SW 1271 (cell line): ENCODE results near the gene GRB2.
"Not testable (repeated sequence)": the region's sequence is repeated elsewhere in the genome, so short reads cannot be mapped to it uniquely, and the experiment has no call there.

Experiments
- DNase-seq, 2 experiments: peaks; one replicate each; lab custom pipeline; 2025; lab: John Stamatoyannopoulos, UW

Gene GRB2

DNA sequence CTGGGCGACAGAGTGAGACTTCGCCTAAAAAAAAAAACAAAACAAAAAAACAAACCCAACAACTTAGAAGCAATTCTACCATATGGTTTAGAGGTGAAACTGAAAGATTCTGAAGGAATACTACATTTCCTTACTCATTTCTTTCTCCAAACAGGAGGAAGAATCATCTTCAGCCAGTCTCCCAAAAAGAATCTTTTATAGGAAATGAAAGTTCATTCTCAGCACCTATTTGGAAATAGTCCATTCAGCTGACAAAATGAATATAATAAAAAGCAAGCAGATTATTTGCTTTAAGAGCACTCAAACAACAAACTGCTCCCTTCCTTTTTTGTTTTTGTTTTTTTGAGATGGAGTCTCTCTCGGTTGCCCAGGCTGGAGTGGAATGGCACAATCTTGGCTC is 17.7 kb downstream of the GRB2 start:
- no peak for DNase-seq

DNA sequence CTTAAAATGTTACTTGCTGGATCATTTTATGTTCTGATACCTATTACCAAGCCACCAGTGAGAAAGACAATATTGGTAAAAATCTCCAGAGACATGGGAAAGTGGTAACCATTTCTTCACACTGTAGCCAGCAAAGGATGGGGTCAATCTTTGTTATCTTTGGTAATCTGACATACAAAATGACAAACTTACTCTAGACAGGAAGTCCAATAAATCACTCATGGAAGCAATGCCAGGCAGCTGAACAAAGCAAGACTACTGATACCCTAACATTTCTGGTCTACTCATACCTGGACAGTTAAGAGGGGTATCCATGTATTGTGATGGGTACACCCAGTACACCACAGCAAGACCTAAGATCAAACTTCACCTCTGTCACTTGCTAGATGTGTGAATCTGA is 19.0 kb downstream of the GRB2 start:
- DNase-seq, result no peak

DNA sequence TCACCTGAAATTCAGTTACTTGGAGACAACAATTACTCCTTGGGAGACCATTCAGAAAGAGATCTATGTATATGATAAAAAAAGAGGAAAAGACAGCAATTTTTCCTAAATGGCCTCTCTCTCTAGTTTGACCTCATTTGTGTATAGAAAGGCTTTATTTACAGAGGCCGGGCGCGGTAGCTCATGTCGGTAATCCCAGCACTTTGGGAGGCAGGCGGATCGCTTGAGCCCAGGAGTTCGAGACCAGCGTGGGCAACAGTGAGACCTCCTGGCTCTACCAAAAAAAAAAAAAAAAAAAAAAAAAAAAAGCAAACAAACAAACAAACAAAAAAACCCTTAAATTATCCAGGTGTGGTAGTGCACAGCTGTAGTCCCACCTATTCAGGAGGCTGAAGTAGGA is 20.7 kb downstream of the GRB2 start:
- DNase-seq, result no peak

DNA sequence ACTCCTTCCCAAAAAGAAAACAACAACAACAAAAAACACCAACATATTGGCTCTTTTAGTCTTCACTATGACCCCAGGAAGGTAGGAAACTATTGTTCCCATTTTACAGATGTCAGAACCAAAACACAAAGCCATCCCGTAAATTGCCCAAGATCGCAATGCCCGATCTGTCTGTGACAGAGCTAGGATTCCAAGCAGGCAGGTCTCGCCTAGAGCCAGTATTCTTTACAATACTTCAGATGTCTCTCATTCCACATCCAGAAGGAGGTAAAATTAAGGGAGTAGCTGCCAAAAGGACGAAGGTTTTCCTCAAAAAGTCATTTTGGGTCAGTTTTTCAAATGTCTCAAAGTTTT is 21.7 kb downstream of the GRB2 start:
- no peak for DNase-seq

DNA sequence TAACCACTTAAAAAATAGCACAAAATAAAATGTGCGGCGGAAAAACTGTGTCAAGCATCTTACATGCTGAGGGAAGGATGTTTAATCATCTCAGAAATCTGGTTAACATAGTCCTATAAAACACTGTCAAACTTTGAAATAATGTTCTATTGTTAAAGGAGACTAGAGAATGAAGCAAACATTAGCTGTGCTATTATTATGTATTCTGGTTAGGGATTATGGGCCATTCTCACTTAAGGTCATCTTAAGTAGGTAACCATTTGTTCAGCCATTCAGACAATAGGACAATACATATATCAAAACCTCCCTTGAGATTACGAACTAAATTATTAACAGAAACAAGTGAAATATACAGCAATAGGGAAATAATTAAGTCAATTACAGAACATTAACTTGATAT is 24.7 kb downstream of the GRB2 start:
- DNase-seq, result no peak

DNA sequence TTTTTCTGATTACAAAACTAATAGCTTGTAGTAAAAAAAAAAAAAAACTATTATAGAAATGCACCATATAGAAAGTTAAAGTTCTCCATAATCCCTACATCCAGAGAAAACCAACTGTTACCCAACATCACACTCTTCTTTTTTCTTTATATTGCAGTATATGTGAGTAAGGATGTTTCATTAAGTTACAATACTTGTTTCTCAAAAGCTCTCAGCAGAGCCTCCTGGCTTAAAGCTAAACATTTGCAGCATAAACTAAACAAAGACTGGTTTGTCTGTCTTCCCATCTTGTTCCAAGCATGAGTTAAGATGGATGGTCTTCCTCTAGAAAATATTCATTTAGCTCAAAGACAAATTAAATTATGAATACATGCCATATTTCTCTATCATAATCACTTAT is 25.2 kb downstream of the GRB2 start:
- no peak for DNase-seq

DNA sequence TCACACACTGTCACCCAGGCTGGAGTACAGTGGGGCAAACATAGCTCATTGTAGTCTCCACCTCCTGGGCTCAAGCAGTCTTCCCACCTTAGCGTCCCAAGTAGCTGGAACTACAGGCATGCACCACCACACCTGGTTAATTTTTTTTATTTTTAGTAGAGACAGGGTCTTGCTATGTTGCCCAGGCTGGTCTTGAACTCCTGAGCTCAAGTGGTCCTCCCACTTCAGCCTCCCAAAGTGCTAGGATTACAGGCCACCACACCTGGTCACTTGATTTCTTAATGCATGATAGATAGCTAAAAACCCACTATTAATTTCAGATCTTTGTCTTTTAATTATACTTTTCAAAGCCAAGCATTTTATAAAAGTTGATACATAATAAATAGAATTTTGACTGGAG is 26.1 kb downstream of the GRB2 start:
- DNase-seq, result not testable (repeated sequence)

DNA sequence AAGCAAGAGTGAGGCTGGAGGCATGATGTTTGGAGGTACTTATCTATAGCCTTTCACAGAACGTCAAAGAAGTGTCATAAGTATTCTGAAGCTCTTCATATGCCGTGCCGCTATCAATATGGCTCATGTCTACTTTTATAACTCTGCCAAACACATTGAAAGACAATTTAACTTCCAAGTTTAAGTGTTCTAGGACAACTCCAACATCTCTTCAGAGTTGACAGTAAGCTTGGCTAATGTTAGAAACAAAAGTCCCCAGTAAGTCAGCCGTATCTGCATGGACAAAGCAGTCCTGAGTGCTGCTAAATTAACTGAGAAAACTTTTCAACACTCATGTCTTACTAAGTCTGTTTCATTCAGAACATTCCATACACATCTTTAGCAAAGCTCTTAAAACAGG is 32.2 kb downstream of the GRB2 start:
- no peak for DNase-seq

DNA sequence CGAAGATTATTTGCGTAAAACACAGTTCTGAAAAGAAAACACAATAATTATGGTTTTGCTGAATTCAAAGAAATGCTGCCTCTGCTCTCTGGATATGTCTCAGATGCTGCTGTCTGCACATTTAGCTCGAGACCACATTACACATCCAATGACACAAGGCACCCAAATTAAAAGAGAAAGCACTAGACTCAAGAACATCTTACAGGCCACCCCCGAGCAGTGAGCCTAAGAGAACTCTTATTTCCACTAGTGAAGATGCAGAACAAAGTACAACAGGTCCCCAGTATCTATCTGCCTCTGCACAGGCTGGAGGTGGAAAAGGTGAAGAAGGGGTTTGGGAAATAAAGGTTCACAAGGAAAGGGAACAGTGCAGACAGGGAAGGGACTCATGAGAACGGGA is 33.5 kb downstream of the GRB2 start:
- DNase-seq, result no peak

DNA sequence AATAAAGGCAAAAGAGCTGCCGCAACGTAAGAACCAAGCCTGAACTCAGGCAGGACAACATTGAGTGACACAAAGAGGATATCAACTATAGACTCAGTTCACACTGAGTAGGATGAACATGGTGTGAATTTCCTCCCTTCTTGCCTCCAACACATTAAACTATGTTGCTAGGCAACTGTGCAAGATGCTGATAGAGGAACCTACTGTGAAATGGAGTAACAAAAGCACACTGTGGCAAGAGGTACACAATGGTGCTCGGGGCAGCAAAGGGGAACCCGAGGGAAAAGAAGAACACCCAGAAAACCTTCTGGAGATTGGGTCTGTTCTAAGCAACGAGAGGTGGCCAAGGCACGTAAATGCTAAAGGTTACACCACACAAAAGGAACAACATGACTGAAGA is 34.1 kb downstream of the GRB2 start:
- no peak for DNase-seq

DNA sequence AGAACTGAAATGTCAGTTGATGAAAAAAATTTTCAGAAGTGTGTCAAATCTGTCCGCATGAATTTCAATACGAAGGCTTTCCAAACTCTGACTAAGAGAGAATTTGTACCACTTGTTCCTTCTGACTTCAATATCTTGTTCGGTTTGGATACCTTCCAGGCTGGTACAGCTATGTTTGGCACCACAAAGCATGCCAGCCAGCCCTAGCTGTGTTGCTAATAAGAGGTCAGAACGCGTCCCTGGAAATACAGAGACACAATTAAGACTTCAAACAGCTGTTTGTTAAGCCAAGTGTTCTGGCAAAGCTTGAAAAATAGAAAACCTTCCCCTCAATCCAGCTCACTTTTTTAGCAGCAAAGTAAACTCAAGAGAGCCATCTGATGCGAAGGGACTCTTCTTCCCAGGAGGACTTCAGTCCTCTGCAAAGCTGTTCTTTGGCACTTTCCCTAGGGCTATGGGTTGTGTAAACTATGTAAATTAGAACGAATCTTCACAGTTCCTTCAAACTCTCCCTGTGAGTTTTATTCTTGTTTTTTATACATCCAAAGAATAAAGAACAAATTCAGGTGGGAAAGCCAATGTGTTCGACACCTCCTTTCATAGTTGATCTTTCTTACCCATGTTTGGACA is 35.1 kb downstream of the GRB2 start:
- no peak for DNase-seq

DNA sequence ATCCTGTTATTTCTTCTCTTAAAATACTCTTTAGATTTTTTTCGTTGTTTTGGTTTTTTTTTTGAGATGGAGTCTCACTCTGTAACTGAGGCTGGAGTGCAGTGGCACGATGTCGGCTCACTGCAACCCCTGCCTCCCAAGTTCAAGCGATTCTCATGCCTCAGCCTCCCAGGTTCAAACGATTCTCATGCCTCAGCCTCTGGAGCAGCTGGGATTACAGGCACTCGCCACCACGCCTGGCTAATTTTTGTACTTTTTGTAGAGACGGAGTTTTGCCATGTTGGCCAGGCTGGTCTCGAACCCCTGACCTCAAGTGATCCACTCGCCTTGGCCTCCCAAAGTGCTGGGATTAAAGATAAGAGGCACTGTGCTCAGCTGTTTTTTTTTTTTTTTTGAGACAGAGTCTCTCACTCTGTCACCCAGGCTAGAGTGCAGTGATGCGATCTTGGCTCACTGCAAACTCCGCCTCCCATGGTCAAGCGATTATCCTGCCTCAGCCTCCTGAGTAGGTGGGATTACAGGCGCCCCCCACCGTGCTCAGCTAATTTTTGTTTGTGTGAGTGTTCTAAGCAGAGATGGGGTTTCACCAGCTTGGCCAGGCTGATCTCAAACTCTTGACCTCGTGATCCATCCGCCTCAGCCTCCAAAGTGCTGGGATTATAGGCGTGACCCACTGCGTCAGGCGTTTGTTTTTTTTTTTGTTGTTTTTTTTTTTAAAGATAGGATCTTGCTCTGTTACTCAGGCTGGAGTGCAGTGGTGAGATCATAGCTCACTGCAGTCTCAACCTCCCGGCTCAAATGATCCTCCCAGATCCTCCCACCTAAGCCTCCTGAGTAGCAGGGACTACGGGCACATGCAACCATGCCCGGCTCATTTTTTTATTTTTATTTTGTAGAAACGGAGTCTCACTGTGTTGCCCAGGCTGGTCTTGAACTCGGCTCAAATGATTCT is 37.4 kb downstream of the GRB2 start:
- not testable (repeated sequence) for DNase-seq

DNA sequence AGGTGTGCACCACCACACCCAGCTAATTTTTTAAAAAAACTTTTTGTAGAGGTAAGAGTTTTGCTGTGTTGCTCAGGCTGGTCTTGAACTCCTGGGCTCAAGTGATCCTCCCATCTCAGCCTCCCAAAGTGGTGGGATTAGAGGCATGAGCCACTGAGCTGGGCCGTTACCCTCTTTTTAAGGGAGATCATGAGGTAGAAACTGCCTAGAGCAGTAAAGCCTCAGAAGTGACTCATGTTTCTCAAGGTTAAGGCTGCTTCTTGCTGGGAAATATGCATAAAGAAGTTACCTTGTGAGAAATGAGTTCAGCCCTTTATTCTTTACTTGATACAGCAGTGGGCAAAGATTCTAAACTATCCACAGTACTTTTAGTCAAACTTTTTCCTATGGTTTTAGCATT is 38.2 kb downstream of the GRB2 start:
- DNase-seq, result no peak

DNA sequence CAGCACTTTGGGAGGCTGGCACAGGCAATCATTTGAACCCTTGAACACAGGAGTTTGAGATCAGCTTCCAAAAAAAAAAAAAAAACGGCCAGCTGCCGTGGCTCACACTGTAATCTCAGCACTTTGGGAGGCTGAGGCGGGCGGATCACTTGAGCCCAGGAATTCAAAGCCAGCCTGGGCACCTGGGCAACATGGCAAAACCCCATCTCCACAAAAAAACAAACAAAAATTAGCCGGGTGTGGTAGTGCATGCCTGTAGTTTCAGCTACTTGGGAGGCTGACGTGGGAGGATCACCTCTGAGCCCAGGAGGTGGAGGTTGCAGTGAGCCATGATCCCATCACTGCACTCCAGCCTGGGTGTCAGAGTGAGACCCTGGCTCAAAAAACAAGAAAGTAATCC is 39.0 kb downstream of the GRB2 start:
- no peak for DNase-seq

DNA sequence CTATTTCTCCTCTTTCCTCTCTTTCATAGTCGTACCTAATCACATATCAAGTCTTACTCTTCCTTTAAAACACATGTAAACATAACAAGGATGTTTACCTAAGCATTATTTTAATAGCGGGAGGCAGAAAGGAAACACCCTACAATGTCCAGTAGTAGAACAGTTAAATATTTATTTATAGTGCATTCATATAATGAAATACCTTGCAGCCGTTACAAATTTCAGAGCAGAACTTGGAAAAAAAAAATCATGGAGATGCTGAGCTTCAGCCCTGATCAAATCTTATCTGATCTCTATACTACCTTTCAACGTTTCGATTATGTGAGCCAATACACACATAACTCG is 39.6 kb downstream of the GRB2 start:
- no peak for DNase-seq

DNA sequence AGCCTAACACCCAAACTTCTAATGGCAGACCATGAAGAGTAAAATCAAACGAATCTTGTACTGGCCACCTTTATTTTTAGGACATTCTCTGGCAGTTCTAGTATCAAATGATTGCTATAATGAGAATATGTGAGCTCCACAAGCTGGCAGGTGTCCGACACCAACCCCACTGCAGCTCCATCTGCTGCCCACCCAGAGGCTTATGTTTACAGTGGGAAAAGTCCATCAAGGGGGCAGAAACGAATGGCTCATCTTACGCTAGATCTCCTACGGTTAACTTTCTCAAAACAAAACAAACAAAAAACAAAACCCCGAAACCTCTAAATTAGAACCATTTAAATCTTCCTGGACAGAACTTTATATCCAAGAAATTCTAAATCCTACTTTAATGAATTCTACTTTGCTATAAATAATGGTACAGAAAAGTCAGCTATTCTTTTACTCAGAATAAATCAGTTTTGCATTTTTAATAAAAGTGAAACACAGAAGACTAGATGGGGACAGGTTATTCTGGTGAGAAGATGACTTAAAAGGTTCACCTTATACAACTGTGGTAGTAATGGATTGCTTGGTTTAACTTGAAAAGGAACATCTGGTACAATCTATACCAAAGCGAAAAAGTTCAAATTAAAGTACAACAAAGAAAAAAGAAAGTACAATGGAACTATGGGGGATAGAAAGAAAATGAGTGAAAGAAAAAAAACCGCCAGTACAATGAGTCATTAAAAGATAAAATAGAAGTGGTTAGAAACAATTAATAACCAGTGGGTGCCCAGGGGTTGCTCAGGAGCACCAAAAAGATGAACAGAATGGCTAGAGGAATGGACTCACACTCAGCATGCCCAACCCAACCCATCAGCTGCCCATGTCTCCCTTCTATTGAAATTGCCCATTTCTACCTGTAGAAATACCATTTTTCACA is 40.2 kb downstream of the GRB2 start:
- DNase-seq, result no peak

DNA sequence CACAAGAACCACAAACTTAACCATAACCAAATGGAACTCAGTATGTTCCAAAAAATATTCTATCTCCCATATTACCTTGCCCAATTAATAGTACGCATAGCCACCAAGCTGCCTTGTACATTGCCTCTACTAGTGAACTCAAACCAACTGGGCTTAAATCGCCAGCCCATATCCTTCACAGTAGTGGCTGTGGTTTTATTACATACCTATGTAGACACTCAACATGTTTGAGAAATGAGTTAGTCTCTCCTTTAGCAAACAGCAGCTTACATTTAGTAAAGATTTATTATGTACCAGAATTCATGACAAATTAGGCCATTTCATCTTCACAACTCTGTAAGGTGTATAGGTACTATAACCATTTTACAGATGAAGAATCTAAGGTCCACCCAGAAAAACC is 41.4 kb downstream of the GRB2 start:
- peak in 1 of 2 experiments; percentile 10 for DNase-seq

DNA sequence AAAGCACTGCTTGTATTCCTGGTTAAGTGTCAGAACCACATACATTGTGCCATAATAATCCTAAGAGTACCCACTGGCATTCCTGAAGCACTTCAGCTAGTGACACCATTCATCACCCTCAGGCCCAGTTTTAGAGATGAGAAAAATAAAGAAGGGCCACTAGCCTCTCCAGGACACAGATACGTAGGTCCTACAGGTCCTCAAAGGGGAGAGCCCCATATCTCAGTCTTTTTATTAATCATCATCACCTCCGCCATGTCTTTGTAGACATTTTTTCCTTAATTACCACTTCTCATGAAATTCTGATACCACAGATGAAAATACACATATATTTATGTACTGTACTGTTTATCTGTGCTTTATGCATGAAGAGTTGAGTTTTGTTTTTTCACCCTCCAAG is 43.5 kb downstream of the GRB2 start:
- DNase-seq, result no peak

DNA sequence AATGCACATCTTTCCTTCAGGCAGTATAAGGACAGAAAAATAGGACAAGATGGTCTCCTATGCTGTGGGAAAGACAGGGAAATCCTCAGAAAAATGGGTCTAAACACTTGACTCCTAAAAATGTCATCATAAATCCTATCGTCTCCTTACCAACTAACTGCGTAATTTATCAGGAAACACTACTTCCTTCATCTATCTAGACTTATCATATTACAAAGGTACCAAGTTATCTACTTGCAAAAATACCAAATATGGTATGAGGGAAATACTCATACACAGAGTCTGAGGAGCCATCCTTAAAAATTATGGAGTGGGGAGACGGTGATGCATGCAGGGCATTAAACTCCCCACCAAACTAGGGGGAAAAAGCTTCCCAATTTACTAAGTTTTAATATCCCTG is 44.1 kb downstream of the GRB2 start:
- DNase-seq, result no peak

DNA sequence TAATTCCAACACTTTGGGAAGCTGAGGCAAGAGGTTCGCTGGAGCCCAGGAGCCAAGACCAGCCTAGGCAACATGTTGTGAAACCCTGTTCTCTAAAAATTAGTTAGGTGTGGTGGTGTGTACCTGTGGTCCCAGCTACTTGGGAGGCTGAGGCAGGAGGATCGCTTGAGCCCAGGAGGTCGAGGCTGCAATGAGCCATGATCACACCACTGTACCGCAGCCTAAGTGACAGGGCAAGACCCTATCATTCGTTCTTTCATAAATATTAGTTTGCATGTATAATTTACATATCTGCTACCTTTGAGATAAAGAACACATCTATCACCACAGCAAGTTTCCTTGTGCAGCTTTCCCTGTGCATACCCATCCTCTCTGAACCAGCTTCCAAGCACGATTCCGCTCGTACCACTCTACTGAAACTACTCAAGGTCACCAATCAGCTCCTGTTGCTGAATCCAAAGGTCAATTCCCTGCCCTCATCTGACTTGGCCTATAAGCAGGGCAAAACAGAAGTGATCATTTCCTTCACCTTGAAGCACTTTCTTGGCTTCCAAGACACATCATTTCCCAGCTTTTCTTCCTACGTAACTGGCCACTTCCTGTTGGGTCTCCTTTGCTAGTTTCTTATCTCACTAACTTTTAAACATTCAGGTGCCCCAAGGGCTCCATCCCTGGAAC is 49.1 kb downstream of the GRB2 start:
- no peak for DNase-seq

DNA sequence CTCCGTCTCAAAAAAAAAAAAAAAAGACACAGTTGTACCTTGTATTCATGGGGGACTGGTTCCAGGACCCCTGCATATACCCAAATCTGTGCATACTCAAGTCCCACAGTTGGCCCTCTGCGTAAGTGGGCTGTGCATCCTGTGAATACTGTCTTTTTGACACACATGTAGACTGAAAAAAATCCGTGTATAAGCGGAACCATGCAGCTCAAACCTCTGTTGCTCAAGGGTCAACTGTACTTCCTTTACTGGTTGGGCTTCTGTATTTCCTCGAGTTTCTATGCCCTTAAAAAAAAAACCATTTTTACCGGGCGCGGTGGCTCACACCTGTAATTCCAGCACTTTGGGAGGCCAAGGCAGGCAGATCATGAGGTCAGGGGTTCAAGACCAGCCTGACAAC is 52.3 kb downstream of the GRB2 start:
- DNase-seq, result no peak

DNA sequence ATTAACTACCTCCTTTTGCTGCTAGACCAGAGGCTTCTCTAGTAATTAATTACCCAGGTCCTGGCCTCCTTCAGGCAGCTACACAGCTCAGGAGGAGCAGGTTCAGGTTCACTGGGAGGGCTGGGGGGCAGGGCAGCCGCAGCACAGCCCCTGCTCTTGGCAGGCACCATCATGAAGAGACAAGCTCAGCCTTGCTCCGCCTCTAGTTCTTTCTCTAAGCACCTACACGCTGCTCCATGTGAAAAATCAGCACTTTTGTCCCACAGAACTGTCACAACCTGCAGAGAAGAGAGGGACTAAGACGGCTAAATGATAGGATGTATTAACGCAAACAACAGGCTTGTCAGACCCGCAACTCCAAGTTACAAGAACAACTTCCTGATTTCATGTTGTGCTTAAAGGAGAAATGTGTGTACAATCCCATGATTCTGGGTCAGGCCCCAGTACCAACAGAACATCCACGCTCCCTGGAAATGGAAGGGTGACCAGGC is 53.4 kb downstream of the GRB2 start:
- no peak for DNase-seq
